Measurements from ENCODE around the gene FGF5.

- no peak for TF ChIP-seq CTCF (conservative IDR thresholded peaks at IDR 0.05; ENCODE audit: low read depth, low read length)
- no peak for TF ChIP-seq EZH2 (IDR thresholded peaks at IDR 0.05; ENCODE audit: low read length, unreplicated experiment)
- TF ChIP-seq EZH2phosphoT487 (IDR thresholded peaks at IDR 0.05; ENCODE audit: borderline replicate concordance, low read length): no peak
Measured at GRCh38 chr4:80264352-80264647, 2.2 kb upstream of the FGF5 start.
